GM04504 (cell line): ENCODE measurements around the gene NOP14.
"Not testable (repeated sequence)": the region's sequence is repeated elsewhere in the genome, so short reads cannot be mapped to it uniquely, and the experiment has no call there.

Experiments
- DNase-seq: peaks from one replicate; pipeline ENCODE4 v3.0.0-alpha.2; 2012; ENCODE audit warnings: low read depth

NOP14 gene

DNA sequence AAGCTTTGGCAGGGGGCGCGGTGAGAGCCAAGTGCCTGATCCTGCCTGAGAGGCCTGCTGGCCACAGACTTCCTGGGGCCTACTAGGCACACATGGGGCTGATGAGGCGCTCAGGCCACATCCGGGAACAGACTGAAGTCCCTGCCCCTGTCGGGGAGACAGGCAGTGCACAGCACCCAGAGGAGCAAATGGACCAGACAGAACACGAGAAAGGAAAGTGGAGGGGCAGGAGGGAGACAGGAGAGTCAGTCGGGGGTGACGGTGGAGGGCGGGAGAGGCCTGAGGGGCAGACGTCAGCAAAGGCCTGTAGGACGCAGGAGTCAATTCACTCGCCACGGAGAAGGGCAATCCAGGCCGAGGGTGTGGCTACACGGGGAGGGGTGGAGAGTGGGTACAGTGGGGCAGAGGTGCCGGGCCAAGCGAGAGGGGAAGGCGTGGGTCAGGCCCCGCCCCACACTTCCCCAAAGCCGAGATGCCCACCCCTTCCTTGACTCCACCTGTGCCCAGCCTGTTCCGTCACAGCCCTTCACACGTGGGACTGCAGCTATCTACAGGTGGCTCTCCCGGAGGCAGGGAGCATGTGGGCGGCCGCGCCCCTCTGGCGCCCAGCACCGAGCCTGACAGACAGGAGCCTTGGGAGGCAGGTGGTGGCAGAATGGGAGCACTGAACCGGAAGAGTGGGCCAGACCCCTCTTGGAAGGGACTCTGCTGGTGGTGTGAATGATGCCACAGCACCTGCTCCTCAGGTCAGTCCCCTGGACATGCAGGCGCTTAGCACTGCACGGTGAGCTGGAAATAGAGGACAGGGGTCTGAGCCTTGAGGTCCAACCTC is 20.5 kb downstream of the NOP14 start:
- no peak for DNase-seq

DNA sequence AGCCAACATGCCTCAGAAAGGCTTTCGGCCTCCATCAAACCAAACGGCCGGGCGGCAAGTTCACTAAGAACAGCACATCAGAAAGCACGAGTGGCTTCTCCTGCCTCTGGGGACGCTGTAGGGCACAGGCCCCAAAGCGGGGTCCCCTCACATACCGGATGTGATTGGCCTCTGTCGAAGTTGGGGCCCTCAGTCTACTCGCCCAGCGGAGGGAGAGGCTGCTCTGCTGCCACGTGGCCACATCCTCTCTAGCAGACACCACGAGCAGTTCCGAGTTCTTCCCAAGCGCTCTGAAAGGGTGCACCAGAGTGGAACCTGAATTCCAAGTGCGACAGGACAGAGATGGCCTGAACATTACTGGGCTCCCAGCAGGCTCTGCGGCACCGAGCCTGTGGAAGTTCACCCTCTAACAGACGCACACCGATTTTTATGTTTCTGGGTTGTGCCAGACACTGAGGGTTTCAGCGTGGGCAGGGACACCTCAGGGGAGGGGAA is 21.1 kb downstream of the NOP14 start:
- DNase-seq = no peak

DNA sequence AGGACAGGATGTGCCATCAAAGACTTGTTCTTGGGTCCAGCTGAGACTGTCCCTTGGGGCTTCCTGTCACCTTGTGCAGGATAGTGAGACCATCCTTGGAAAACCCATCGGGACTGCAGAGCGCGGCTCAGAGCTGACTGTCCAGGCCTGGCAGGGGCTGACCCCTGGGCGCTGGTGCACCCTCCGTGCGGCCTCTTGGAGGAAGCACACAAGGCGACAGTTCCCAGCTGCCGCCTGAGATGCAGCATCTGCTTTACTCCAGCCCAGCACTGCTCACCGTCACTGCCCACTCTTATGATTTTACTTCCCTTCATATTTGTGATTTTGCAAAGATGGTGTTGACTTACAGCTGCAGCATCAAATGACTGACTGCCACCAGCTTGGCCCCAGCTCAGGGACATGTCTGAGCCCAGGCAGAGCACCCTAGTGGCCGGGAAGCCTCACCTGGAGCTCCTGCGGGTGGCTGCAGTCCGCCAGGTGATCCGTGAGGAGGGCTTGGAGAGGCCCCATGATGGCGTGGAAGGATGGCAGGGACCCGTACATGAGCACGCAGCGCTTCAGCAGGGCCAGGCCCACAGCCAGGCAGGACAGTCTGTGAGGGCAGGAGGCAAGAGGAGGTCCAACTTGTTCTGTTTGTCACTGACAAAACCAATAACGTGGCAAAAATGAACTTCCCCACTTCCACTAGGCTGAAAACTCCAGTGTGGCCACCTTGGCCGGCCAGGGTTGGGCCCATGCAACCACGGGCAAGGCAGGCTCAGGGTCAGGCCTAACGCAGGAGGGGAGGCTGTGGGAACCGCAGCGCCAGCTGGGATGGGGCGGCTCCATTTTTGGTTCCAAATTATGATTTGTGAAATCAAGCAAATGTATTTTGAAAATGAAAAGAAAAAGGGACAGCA is 21.8 kb downstream of the NOP14 start:
- no peak for DNase-seq

DNA sequence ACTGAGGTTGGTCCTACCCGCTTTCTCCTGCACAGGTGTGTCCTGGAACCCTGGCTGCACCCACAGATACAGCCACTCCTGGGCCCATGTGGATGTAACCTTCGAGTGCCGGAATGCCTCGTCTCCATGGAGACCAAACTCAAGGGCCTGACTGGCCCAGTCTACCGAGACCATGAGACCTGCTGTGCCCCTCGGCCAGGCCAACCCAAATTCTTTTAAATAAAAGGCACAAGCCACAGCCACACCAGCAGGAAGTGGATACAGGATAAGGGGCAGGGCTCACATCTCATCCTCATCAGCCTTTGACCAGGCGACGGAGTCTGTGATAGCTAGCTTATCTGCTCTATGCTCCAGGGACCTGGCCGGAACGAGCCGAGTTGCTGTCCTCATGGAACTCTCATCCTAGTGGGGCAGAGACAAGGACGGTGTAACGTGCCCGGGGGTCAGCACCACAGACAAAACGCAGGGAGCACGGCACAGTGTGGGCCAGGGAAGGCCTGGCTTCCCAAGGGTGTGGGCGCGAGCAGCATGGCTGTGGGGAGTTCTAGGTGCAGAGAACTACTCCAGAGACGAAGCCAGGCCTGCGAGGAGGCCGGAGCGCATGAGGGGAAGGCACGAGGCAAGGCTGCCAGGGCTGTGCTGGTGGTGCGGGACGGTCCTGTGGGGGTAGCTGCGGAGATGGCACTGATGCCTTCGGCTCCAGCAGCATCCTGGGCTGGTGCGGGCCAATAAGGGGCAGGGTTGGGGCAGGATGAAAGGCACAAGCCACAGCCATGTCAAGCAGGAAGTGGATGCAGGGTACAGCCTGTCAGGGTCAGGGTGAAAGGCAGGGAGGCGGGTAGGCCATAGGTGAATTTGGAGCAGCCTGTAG is 22.7 kb downstream of the NOP14 start:
- DNase-seq = no peak

DNA sequence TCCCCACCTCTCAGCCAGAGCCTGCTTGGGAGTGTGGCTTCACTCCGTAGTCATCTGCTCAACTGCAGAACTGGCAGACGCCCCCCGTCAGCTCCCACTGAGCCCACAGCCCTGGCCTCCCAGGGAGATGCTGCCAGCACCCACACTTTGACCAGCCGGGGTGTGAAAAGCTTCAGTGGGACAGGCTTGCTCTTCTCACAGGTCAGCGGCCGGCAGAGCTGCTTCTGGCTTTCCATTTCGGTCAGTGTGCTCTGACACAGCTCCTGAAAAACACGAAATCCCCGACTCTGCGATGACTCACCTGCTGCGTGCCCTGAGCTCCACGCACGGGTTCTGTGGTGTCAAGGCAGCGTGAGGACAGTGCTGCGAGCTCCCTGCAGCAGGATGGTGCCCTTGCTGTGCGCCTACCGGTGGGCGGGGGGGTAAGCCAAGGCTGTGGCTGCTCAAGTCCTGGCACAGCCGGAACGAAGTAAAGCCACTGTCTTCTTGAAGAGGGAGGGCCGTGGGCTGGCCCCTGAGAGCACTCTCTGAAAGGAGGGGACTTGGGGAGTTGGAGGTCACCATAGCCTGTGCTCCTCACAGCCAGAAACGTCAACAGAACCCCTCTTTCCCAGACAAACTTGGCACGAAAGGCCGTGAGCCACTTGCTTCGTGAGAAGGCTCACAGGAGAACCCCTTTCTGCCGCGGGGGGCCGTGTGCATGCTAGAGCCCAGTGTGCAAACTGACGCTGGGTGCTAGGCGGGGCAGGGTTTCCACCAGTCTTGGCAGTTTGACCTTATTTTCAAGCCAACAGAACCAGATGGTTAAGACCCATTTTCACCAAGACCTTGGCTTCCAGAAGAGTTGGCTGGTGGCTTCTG is 23.6 kb downstream of the NOP14 start:
- DNase-seq = no peak

DNA sequence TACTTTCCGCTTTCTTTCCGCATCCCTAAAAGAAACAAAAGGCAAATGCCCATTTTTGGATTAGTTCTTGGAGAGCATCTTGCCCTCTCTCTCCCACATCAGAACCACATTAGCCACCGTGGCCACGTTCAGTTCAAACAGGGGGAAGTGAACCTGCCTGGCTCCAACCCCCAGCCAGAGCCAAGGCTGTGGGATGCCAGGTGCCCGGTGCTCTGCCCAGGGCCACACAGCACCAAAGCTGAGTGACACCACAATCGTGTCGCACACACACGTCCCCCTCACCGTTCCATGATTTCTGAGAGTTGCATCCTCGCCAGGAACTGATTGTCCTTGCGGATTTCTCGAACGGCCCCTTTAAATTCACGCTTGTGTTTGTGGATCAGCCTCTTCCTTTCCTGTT is 24.3 kb downstream of the NOP14 start:
- no peak for DNase-seq

DNA sequence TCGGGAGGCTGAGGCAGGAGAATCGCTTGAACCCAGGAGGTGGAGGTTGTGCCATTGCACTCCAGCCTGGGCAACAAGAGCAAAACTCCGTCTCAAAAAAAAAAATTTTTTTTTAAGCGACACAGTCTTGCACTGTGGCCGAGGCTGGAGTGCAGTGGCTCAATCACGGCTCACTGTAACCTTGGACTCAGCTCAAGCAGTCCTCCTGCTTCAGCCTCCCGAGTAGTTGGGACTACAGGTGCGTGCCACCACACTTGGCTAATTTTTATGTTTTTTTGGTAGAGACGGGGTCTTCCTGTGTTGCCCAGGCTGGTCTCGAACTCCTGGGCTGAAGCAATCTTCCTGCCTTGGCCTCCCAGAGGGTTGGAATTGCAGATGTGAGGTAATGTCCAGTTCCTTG is 24.8 kb downstream of the NOP14 start:
- DNase-seq = not testable (repeated sequence)

DNA sequence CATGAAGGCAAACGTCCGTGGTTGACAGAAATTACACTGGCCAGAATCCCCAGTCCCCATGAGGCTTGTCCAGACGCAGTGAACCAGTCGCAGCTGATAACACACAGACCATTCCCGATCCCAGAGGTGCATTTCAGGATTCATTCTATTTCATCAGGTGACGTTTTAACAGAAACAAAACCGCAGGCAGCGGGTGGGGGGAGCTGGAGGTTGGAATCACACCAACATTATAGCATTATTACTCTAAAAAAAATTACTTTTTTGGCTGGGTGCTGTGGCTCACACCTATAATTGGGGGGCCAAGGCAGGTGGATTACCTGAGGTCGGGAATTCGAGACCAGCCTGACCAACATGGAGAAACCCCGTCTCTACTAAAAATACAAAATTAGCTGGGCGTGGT is 25.2 kb downstream of the NOP14 start:
- DNase-seq = no peak

DNA sequence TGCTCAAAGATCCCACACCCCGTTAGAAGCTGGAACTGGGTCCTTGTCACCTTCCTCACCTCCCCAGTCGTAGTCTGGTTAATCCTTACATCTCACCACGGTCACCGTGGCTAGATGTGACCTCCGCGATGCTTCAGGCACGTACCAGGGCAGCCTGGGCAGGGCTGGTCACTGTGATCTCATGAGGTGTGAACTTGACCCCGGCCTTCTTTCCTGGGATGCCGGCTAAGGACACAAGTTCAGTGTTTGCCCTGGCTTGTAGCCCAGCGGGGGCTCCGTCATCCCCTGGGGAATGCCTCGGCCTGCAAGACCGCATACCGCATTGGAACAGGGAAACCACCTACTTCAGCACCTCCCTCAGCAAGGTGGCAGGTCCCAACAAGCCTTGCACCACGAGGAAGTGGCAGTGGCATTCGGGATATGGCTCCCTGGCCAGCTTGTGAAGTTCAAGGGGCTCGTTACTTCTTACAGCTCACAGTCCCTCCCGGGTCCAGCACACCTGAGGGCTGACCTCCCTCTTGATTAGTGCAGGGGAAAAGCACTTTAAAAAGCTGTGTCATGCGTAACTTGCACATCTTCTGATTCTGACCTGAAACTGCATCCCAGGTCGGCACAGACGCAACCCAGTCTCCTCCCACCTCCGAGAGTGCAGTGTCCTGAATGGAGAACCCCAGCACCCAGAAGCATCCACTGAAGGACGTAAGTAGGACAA is 25.9 kb downstream of the NOP14 start:
- no peak for DNase-seq

DNA sequence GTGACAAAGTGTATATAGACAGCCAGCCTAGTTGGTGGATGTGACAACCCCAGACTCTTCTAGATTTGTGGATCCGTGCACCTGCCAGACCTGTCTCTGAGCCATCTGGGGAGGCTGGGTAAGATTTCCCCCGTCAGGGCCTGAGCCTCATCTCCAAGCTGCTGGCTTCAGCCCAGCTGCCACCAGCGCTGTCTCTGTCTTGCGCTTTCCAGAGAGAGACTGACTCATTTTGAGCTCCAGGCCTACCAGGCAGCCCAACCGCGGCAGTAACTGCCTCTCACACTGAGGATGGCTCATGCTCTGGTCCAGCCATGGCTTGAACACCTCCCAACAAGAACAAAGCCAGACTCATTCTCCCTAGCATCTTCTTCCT is 26.4 kb downstream of the NOP14 start:
- no peak for DNase-seq

DNA sequence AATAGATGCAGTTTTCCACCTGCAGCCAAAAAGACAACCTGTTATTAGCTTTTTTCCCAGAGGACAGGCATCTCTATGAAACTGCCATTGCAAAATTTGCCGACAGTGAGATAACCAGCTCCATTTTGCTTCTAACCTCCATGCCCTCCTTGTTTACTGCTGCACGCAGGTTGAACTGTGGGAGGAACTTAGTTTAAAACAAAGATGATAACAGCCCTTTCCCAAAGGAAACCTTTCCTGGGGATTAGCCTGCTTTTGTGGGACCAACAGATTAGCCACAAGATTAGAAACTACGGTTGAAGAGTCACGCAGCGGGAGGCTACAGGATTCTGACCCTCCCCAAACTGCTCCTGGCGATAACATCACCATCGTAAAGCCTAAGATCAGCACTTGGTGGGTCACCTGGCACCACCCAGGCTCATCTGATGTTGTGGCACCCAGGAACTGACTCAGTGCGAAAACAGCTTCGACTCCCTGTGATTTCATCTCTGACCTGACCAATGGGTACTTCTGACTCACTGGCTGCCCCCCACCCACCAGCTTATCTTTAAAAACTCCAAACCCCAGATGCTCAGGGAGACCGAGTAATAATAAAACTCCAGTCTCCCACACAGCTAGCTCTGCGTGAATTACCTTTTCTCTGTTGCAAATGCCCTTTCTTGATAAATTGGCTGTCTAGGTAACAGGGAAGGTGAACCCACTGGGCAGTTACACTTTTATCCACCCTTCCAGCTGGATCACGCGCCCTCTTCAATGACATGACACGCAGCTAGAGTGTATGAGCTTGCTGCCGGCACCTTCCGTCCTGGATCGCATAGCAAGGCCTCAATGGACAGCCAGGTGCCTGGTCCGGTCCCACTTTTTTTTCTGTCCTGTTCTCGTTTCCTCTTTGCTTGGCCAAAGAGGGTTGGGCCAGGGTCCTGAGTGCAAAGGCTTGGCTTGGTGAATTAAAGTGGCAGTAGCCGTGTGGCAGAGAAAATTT is 27.2 kb downstream of the NOP14 start:
- DNase-seq = no peak

DNA sequence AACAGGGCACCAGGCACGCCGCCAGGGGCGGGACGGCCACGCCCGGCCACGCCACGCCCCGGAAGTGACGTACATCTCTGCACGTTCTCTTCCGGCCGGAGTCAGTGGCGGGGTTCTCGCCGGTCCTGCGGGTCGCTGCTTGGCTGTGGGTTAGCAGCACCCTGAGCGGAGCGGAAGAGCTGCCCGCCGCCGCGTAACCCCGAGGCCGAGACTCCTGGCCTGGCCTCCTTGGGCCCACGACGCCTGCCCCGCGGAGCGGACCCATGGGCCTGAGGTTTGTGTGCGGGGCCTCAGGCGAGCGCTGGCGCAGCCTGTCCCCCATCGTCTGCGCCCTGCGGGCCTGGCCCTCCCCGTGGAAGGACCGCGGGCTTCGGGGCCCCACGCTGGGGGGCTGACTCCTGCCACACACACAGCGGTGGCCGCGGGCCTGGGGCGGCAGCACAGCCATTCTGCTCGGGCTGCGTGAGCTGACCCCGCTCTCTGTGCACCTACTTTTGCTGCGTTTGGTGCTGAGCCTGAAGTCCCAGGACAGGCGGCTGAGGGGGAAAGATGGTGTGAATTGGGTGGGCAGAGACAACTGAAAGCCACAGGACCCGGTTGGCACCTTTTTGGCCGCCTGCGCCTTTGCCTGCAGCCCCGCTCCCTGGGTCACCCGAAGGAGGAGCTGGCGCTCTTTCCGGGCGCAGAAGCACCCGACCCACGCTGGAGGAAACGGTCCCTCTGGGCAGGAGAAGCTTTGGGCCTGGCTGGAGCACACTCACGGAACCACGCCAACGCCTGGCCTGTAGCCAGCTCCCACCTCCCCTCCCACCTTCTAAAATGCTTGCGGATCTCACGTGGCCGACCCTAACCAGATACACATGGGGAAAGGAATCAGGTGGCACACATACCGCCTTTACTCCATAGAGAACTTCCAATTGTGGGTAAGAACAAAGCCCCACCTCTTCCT is 28.1 kb downstream of the NOP14 start:
- DNase-seq = peak; percentile 78

DNA sequence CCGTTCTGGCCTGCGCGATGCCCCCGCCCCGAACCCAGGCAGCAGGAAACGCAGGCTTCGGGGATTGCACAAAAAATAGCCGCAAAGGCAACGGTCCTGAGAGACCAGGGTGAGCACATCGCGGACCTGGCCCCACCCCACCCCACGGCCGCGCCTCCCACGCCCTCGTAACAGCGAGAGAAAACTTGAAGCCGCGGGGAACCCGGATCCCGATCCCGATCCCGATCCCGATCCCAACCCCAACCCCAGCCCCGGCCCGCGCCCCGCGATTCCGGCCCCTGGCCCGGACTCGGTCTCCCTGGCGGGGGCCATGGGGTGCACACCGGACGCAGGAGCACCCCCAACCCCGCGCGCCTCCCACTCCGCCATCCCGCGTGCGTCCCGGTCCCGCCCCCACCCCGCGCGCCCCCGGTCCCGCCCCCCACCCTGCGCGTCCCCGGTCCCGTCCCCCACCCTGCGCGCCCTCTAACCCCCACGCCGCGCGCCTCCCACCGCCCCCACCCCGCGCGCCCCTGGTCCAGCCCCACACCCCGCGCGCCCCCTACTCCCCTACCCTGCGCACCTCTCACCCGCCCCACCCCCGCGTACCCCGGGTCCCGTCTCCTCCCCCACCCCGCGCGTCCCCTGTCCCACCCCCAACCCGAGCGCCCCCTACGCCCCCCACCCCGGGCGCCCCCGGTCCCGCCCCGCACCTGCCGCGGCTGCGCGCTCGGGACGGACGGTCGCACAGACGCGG is 29.0 kb downstream of the NOP14 start:
- peak; percentile 25 for DNase-seq

DNA sequence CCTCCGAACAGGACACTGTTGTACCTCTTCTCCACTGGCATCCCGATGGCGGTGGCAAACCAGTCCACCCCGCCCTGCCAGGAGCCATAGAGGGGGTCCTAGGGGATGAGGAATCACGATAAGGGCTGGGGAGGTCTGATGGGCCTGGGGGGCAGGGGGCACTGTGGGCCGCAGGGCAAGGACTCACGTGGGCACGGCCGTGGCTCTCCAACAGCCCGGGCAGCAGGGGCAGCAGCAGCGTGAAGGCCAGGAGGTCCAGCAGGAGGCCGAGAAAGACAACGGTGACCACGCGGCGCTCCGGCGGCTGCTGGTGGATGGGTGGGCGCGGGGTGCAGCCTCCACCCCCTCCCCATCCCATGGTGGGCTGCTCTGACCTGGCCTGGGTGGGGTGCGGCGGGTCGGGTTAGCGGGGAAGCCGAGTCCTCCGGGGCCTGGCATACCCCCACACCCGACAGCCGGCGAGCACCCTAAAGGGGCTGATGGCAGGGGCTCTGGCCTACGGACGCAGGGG is 29.6 kb downstream of the NOP14 start:
- DNase-seq = no peak

DNA sequence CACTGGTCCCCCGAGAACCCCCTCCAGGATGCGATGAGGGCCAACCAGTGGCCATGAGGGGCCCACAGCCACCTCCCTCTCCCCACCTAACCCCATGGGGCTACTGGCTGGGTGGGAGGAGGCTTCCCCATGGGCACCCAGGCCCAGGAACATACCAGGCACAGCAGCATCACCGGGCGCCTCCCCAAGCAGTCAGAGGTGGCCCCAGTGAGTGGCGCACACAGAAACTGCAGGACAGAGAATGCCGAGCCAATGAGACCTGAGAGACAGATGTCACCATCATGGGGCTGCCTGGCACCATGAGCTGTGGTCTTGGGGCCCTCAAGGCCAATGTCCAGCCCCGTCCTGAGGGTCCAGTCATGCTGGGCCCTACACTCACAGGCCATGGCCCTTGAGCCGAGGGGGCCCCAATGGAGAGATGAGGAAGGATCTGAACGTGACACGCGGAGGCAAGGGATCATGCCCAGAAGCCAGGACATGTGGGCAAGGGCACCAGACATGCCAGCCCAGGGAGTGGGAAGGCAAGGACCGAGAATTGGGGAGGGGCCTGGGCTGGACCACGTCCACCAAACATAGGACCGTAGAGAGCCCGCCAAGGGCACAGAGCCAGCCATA is 30.1 kb downstream of the NOP14 start:
- DNase-seq = no peak

DNA sequence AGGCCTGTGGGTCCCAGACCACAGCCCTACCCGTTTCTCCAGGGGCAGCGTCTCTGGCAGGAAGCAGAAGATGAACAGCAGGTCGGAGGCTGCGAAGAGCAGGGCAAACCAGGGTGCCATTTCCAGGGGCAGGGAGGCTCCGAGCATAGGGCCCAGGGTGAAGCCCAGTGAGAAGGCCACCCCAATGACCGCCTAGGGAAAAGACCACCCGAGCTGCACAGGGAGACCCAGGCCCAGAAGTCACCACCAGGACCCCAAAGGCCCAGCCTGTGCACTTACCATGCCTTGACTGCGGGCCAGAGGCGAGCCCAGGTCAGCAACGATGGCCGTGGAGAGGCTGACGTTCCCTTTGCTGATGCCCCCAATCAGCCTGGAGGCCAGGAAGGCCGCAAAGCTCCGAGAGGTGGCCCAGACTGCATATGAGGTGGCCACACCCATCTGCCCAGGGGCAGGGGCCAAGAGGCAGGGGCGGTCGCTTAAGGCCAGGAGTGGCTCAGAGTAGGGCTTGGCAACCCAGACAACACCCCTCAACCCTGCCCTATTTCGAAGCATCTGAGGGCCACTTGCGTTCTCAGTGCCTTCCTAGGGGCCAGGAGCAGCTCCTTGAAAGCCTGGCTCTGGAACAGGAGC is 30.8 kb downstream of the NOP14 start:
- DNase-seq = no peak
